Activated CD4-positive, alpha-beta memory T cell treated with anti-CD3 and anti-CD28 coated beads for 36 hours (primary cell): Measurements from ENCODE around the gene AP5S1. TPM values are rescaled to one million over a fixed set of nuclear protein-coding genes. Genes with fewer than 3 reads are reported as not detected.
A peak's percentile ranks its signal among the peaks of the same experiment; 100 is the strongest.
"Not testable (repeated sequence)": the region's sequence is repeated elsewhere in the genome, so short reads cannot be mapped to it uniquely, and the experiment has no call there.

Experiments
- CTCF ChIA-PET: fragments of 350-600 bp; sonication (Branson Sonifier 250); formaldehyde crosslinking; loops from one replicate; lab custom pipeline; 2021; ENCODE audit warnings: antibody characterized with exemption, inconsistent platforms; lab: Charles Lee
- POLR2A ChIA-PET: fragments of 350-600 bp; sonication (Branson Sonifier 250); formaldehyde crosslinking; loops from one replicate; lab custom pipeline; 2021; ENCODE audit warnings: antibody characterized with exemption; lab: Charles Lee
- DNase-seq: peaks from one replicate; pipeline ENCODE4 v3.0.0-alpha.2; 2020
- H3K27ac Mint-ChIP-seq: one replicate; pipeline ENCODE4 v1.8.0; 2021; ENCODE audit warnings: mixed read lengths
- H3K27me3 Mint-ChIP-seq: one replicate; pipeline ENCODE4 v1.8.0; 2021; ENCODE audit warnings: mixed read lengths
- H3K36me3 Mint-ChIP-seq: one replicate; pipeline ENCODE4 v1.8.0; 2021; ENCODE audit warnings: mixed read lengths
- H3K4me1 Mint-ChIP-seq: one replicate; pipeline ENCODE4 v1.8.0; 2021; ENCODE audit warnings: low read depth, mixed read lengths
- H3K4me3 Mint-ChIP-seq: one replicate; pipeline ENCODE4 v1.8.0; 2021; ENCODE audit warnings: mild to moderate bottlenecking, mixed read lengths
- H3K9me3 Mint-ChIP-seq: one replicate; pipeline ENCODE4 v1.8.0; 2021; ENCODE audit warnings: mixed read lengths
- intact Hi-C: fragments of 100-400 bp; cut with micrococcal nuclease; formaldehyde crosslinking; loops from one replicate; pipeline ENCODE4 v1.15.1; 2023
- total RNA-seq, 2 experiments: library from RNA; stranded (reverse); gene quantifications; one replicate each; pipeline ENCODE4 v1.2.3, GENCODE V29; 2021

The AP5S1 gene
- total RNA-seq, 2 experiments from 2014 or later, result 9.1 to 10.0 TPM

DNA sequence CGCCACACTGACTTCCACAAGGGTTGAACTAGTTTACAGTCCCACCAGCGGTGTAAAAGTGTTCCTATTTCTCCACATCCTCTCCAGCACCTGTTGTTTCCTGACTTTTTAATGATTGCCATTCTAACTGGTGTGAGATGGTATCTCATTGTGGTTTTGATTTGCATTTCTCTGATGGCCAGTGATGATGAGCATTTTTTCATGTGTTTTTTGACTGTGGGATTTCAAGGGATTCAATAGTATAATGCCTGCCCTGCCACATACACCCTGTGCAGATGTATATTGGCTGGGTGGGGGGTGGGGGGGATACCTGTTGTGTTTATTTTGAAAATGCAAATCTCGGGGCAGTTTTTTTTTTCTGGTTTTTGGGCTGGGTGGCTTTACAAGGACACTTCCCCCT lies 26.2 kb upstream of the AP5S1 start:
- intact Hi-C loops, result loop anchor here (2.0 kb wide), 1 partner anchor 53 kb away; the partner anchor contains the start of gene MAVS
- not testable (repeated sequence) for H3K27me3 Mint-ChIP-seq, DNase-seq, H3K9me3 Mint-ChIP-seq
- CTCF ChIA-PET, result interaction anchor here (3.2 kb wide), 1 partner anchor 25 kb away, joined by 29 read pairs; the partner anchor contains the start of gene AP5S1
- H3K4me3 Mint-ChIP-seq, result peak overlapping the region; percentile 23
- peaks cover 23% of the 10 kb centered on the region for H3K36me3 Mint-ChIP-seq
- POLR2A ChIA-PET, result interaction anchor here (2.5 kb wide), 1 partner anchor 26 kb away, joined by 12 read pairs; the partner anchor contains the start of gene AP5S1
- H3K27ac Mint-ChIP-seq, result peak overlapping the region; percentile 98
- H3K4me1 Mint-ChIP-seq, result peaks cover 19% of the 10 kb centered on the region

DNA sequence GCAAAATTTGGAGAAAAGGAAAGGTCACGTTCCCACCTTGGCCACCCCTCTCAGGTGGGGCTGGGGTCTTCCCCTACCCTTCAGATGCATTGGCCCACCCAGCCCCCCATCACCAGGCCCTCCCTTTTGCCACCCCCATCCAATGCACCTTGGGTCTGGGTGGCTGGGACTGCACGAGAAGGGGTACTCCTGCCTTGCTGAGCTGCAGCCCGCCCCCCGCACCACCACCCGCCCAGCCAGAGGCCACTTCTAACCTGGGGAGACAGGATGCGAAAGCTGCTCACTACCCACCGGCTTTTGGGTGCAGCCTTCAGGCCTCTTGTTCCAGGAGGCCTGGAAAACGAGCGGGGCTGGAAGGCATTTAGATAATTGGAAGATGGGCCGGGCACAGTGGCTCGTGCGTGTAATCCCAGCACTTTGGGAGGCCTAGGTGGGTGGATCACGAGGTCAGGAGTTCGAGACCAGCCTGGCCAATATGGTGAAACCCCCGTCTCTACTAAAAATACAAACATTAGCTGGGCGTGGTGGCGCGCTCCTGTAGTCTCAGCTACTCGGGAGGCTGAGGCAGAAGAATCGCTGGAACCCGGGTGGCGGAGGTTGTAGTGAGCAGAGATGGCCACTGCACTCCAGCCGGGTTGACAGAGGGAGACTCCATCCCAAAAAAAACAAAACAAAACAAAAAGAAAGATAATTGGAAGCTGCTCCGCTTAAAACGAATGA lies 25.5 kb upstream of the AP5S1 start:
- H3K9me3 Mint-ChIP-seq, result no peaks in the 10 kb centered on the region
- POLR2A ChIA-PET, result interaction anchor here (2.2 to 2.5 kb wide), 2 partner anchors 26 to 27 kb away, joined by 12 read pairs; partner anchors contain the start of genes ADISSP and AP5S1
- peaks cover 28% of the 10 kb centered on the region for H3K36me3 Mint-ChIP-seq
- H3K4me3 Mint-ChIP-seq, result peak overlapping the region; percentile 95
- H3K4me1 Mint-ChIP-seq, result peaks cover 26% of the 10 kb centered on the region
- H3K27ac Mint-ChIP-seq, result peak overlapping the region; percentile 98
- intact Hi-C loops, result loop anchor here (1.0 to 5.0 kb wide), 4 partner anchors 8 to 112 kb away; partner anchors contain the start of genes MAVS and PANK2
- no peak for DNase-seq
- no peaks in the 10 kb centered on the region for H3K27me3 Mint-ChIP-seq
- CTCF ChIA-PET, result interaction anchor here (1.1 to 3.2 kb wide), 3 partner anchors 9 to 24 kb away, joined by 3 to 29 read pairs (median 8); partner anchors contain the start of gene AP5S1

DNA sequence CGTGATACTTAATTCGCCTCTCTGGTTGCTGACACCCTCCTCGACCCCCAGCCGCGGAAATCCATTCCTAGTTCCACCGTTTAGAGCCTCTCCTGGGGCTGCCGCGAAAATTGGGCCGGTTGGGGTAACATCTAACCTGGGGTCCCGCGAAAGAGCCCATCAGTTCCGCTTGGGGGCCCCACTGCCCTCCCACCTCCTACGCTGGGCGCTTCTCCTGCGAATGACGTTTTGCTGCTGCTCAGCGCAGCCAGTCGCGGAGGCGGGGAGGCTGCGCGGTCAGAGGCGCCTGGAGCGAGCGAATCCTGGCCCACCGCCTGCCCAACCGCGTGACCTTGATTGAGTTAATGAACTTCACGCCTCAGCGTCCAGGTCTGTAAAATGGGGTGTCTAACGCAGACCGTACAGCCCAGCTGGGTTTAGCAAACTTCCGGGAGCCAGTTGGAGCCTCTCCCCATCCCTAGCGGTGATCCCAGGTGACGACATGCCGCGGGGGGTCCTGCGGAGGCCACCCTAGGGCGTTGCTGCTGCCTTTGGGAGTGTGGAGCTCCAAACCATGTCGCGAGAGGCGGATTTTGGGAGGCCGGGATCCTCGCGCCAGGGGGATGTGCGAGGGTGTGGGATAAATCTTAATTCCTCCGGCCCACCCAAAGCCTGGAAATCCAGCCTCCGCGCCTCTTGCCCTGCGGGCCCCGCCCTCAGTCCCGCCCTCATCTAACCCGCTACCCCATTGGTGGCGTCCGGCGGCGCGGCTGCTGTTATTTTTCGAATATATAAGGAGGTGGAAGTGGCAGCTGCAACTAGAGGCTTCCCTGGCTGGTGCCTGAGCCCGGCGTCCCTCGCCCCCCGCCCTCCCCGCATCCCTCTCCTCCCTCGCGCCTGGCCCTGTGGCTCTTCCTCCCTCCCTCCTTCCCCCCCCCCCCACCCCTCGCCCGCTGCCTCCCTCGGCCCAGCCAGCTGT lies 24.6 kb upstream of the AP5S1 start, which contains the start of gene CDC25B:
TSS of gene CDC25B (plus strand) at position 800 of the 958 bp plus-strand sequence. CDS start 222 bp downstream, outside the sequence.
- POLR2A ChIA-PET, result interaction anchor here (0.9 to 2.5 kb wide), 5 partner anchors 16 to 93 kb away, joined by 3 to 12 read pairs (median 4); partner anchors contain the start of genes ADISSP and AP5S1
- Mint-ChIP-seq H3K4me1 (peaks cover 36% of the 10 kb centered on the region), H3K4me3 (peak within 1 kb of the TSS; percentile 95), H3K9me3 (no peaks in the 10 kb centered on the region), H3K27me3 (no peaks in the 10 kb centered on the region), H3K36me3 (peaks cover 35% of the 10 kb centered on the region), H3K27ac (peak within 1 kb of the TSS; percentile 98)
- CTCF ChIA-PET, result interaction anchor here (0.6 to 3.2 kb wide), 10 partner anchors 9 to 289 kb away, joined by 3 to 29 read pairs (median 4); partner anchors contain the start of genes ADISSP and AP5S1
- peak; percentile 95 for DNase-seq
- intact Hi-C loops, result loop anchor here (1.0 to 5.0 kb wide), 6 partner anchors 8 to 112 kb away; partner anchors contain the start of genes AP5S1, MAVS and PANK2

DNA sequence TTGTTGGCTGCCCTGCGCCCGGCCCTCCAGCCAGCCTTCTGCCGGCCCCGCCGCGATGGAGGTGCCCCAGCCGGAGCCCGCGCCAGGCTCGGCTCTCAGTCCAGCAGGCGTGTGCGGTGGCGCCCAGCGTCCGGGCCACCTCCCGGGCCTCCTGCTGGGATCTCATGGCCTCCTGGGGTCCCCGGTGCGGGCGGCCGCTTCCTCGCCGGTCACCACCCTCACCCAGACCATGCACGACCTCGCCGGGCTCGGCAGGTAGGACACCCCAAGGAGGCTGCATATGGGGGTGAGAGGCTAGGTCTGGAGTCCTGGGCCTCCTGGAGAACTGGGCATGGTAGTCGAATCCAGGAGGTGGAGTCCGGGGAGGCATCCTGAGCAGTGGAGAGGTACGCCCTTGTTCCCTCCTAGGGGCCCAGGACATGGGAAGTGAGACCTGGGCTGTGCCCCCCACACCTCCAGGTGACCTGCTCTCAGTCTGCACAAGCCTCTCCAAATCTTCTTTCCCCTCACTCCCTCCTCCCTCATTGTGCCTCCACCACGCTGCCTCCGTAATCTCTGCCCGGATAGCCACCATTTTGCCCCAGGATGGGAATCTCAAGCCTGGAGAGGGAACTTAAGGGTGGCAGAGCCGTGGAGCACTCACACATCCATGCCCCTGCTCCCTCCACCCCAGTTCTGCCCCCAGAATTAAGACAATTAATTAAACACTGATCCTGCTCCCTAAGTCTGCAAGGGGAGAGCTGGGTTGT lies 23.7 kb upstream of the AP5S1 start:
- ChIA-PET CTCF (interaction anchor here (1.0 to 3.2 kb wide), 8 partner anchors 9 to 120 kb away, joined by 3 to 29 read pairs (median 4); partner anchors contain the start of genes ADISSP and AP5S1), POLR2A (interaction anchor here (0.9 to 2.5 kb wide), 5 partner anchors 15 to 92 kb away, joined by 3 to 12 read pairs (median 4); partner anchors contain the start of genes ADISSP and AP5S1)
- H3K36me3 Mint-ChIP-seq, result peaks cover 41% of the 10 kb centered on the region
- no peaks in the 10 kb centered on the region for H3K9me3 Mint-ChIP-seq
- peak overlapping the region; percentile 95 for H3K4me3 Mint-ChIP-seq
- no peaks in the 10 kb centered on the region for H3K27me3 Mint-ChIP-seq
- H3K4me1 Mint-ChIP-seq, result peaks cover 44% of the 10 kb centered on the region
- H3K27ac Mint-ChIP-seq, result peak overlapping the region; percentile 97
- intact Hi-C loops, result loop anchor here (1.0 to 5.0 kb wide), 4 partner anchors 15 to 111 kb away; partner anchors contain the start of genes AP5S1 and PANK2
- no peak for DNase-seq

DNA sequence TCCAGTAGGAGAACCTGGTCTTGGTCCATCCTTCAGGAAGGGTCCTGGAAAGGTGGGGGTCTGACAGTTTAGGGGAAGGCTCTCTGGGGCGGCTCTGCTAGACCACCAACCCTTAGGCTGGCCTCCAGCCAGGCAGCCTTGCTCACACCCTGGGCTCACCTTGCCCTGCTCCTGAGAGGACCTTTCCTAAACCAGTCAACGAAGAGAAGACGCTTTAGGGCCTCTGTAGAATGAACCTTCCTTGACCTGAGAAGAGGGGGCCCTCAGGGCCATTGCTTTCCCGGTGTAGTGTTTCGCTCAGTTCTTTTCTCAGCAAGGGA lies 23.2 kb upstream of the AP5S1 start:
- CTCF ChIA-PET, result interaction anchor here (2.0 to 3.2 kb wide), 3 partner anchors 10 to 22 kb away, joined by 6 to 29 read pairs (median 8); partner anchors contain the start of gene AP5S1
- POLR2A ChIA-PET, result interaction anchor here (2.2 kb wide), 1 partner anchor 29 kb away, joined by 12 read pairs; the partner anchor contains the start of gene ADISSP
- Mint-ChIP-seq H3K27me3 (no peaks in the 10 kb centered on the region), H3K9me3 (no peaks in the 10 kb centered on the region), H3K27ac (peak overlapping the region; percentile 97), H3K36me3 (peaks cover 44% of the 10 kb centered on the region), H3K4me1 (peaks cover 46% of the 10 kb centered on the region), H3K4me3 (peak overlapping the region; percentile 95)
- no peak for DNase-seq
- intact Hi-C loops, result loop anchor here (5.0 kb wide), 2 partner anchors 90 to 110 kb away; partner anchors contain the start of gene PANK2

DNA sequence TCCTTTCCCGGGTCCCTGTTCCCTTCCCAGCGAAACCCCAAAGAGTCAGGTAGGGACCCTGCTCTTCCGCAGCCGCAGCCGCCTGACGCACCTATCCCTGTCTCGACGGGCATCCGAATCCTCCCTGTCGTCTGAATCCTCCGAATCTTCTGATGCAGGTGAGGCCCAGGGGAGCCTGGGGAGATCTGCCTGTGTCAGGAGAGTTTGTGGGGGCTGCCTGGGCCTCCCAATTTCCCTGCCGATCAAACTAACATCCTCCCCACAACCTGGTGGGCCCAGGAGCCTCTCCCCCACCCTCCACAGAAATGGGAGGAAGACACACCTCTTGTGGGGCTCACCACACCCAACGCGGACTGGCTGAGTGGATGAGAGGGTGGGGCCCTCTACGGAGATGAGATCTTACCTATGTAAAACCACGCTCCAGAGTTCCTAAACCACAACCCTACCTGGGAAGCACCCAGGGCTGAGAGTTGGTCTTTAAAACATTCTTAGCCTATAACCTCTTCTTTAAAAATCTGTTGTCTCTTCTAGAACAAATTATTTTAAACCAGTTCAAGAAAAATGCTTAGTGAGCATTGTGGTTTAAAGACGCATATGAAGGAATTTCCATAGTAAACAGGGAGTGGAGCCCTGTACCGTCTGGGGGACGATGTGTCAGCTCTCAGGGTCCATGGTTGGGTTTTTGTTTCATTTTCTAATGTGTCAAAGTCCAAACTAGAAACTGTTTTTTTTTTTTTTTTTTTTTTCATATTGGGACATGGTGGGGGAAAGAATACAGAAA lies 22.6 kb upstream of the AP5S1 start:
- Mint-ChIP-seq H3K27ac (peak overlapping the region; percentile 97), H3K36me3 (peaks cover 49% of the 10 kb centered on the region), H3K4me1 (peaks cover 51% of the 10 kb centered on the region), H3K4me3 (peak overlapping the region; percentile 95), H3K9me3 (no peaks in the 10 kb centered on the region), H3K27me3 (no peaks in the 10 kb centered on the region)
- POLR2A ChIA-PET, result no interaction called here
- intact Hi-C loops, result loop anchor here (5.0 kb wide), 2 partner anchors 90 to 110 kb away; partner anchors contain the start of gene PANK2
- DNase-seq, result peak; percentile 75
- CTCF ChIA-PET, result interaction anchor here (3.2 kb wide), 1 partner anchor 21 kb away, joined by 29 read pairs; the partner anchor contains the start of gene AP5S1

DNA sequence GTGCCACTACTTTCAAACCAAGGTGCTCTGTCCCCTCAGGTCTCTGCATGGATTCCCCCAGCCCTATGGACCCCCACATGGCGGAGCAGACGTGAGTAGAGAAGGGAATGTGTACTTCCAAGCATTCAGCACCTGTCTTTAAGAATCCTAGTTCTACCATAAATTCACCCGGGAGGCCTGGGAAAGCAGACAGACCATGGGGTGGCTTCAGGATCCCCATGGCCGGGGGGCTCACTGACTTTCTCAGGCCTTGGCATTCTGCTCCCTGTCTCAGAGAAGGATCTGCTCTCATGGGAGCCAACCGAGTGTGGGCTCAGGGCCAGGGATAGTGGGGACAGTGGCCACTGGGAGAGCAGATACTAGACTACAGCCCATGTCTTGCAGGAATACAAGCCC lies 22.0 kb upstream of the AP5S1 start:
- H3K27me3 Mint-ChIP-seq, result no peaks in the 10 kb centered on the region
- no peaks in the 10 kb centered on the region for H3K9me3 Mint-ChIP-seq
- H3K36me3 Mint-ChIP-seq, result peaks cover 55% of the 10 kb centered on the region
- DNase-seq, result no peak
- H3K27ac Mint-ChIP-seq, result peak overlapping the region; percentile 97
- intact Hi-C loops, result loop anchor here (5.0 kb wide), 2 partner anchors 89 to 109 kb away; partner anchors contain the start of gene PANK2
- H3K4me1 Mint-ChIP-seq, result peaks cover 53% of the 10 kb centered on the region
- ChIA-PET CTCF (no interaction called here), POLR2A (no interaction called here)
- peak overlapping the region; percentile 95 for H3K4me3 Mint-ChIP-seq

DNA sequence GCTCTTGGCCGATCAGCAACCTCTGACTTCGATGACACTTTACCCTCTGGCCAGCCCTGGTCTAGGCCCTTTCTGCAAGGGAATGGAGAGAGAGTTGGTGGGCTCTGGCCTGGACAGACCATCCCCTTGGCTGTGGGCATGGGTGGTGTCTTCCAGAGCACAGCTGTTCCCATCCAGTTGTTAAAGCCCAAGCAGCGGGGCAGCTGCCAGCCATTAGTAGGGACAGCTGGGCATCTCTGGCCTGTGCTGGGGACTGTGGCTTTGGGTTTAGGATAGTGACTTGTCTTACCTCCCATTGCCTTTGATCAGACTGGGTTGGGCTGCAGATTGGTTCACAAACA lies 21.5 kb upstream of the AP5S1 start:
- Mint-ChIP-seq H3K27ac (peak overlapping the region; percentile 97), H3K27me3 (no peaks in the 10 kb centered on the region), H3K4me3 (peak overlapping the region; percentile 95), H3K9me3 (no peaks in the 10 kb centered on the region), H3K4me1 (peaks cover 56% of the 10 kb centered on the region), H3K36me3 (peaks cover 60% of the 10 kb centered on the region)
- intact Hi-C loops, result loop anchor here (5.0 kb wide), 2 partner anchors 88 to 108 kb away; partner anchors contain the start of gene PANK2
- no peak for DNase-seq
- ChIA-PET CTCF (interaction anchor here (3.0 kb wide), 1 partner anchor 21 kb away, joined by 15 read pairs; the partner anchor contains the start of gene AP5S1), POLR2A (interaction anchor here (1.0 kb wide), 1 partner anchor 12 kb away, joined by 3 read pairs; no protein-coding TSS in a partner anchor)

DNA sequence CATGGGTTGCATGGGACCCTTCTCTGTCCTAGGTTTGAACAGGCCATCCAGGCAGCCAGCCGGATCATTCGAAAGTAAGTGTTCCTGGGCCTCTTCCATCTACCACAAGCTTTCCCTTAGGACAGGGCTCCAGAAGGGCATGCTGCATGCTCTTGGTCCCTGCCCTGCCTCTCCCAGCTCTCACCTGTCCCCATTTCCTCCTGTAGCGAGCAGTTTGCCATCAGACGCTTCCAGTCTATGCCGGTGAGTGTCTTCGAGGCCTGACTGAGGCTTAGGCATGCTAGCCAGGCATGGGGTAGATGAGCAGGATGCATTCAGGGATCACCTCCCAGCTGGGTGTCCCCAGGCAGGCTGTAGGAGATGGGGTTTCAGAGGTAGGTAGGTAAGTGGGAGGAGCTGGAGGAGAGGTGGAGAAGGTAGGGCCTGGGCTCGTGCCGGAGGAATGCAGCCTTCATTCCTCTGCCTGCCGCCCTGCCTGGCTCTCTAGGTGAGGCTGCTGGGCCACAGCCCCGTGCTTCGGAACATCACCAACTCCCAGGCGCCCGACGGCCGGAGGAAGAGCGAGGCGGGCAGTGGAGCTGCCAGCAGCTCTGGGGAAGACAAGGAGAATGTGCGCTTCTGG lies 20.0 kb upstream of the AP5S1 start:
- no peak for DNase-seq
- ChIA-PET CTCF (interaction anchor here (1.0 to 3.0 kb wide), 3 partner anchors 20 to 54 kb away, joined by 3 to 15 read pairs (median 7); partner anchors contain the start of gene AP5S1), POLR2A (interaction anchor here (0.6 to 1.6 kb wide), 4 partner anchors 10 to 20 kb away, joined by 3 to 7 read pairs (median 6); partner anchors contain the start of gene AP5S1)
- peak overlapping the region; percentile 97 for H3K27ac Mint-ChIP-seq
- intact Hi-C loops, result no loop called here
- H3K4me1 Mint-ChIP-seq, result peaks cover 58% of the 10 kb centered on the region
- H3K4me3 Mint-ChIP-seq, result no peak overlapping the region
- no peaks in the 10 kb centered on the region for H3K9me3 Mint-ChIP-seq
- no peaks in the 10 kb centered on the region for H3K27me3 Mint-ChIP-seq
- peaks cover 72% of the 10 kb centered on the region for H3K36me3 Mint-ChIP-seq
